ENCODE measurements around the gene SNF8.

DNA sequence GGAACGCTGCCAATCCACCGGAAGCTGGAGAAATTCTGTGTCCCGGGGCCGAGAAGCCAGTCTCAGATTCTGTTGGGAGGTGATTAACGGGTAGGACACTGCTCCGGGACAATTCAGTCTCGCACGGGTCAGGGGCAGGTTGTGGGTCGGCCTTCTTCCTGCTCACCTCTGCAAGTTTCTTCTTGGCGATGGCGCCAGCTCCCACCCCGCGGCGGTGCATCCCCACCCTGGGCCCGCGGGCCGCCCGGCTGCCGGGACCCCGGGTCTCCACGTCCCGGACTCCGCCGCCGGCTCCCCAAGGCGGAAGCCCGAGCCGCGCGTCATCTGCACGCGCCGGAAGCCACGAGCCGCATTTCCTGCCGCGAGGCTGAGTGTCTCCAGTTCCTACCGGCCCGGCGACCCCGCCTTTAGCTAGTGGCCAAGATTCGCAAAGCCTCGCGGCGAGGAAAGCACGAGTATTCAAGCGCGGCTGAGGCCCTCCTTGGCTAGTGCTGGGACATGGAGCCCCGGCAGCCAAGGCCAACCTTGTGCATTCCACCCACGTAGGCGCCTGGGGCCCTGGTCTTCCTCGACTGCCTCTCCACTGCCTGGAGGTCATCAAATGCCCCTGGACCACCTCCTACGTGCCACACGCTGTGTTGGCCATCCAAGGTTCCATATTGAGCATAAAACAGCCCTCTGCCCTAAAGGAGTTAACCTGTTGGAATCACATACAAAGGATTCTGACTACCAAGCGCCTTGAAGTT, at the start of gene SNF8:
- TF ChIP-seq POLR2A (IDR thresholded peaks at IDR 0.05), result peak; percentile 76 to 84
- TF ChIP-seq, protein P1, sequence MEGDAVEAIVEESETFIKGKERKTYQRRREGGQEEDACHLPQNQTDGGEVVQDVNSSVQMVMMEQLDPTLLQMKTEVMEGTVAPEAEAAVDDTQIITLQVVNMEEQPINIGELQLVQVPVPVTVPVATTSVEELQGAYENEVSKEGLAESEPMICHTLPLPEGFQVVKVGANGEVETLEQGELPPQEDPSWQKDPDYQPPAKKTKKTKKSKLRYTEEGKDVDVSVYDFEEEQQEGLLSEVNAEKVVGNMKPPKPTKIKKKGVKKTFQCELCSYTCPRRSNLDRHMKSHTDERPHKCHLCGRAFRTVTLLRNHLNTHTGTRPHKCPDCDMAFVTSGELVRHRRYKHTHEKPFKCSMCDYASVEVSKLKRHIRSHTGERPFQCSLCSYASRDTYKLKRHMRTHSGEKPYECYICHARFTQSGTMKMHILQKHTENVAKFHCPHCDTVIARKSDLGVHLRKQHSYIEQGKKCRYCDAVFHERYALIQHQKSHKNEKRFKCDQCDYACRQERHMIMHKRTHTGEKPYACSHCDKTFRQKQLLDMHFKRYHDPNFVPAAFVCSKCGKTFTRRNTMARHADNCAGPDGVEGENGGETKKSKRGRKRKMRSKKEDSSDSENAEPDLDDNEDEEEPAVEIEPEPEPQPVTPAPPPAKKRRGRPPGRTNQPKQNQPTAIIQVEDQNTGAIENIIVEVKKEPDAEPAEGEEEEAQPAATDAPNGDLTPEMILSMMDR (IDR thresholded peaks at IDR 0.05), result no peak

All from Peyer's patch (tissue), 4 donors.